Subcutaneous adipose tissue (tissue), 4 donors: ENCODE results near the gene CEP250. TPM values are rescaled to one million over a fixed set of nuclear protein-coding genes. Genes with fewer than 3 reads are reported as not detected.

ENCODE experiments used
- CTCF ChIP-seq: fragments of 450-650 bp; IDR thresholded peaks from one replicate; pipeline ENCODE4 v1.5.1; 2016; ENCODE audit warnings: low read depth, mild to moderate bottlenecking, control low read depth, antibody characterized with exemption, moderate library complexity
- small RNA-seq: library from RNA; depleted of rRNA; stranded (forward); fragments of <200 nt; gene quantifications from one replicate; pipeline ENCODE3, GENCODE V24; 2016
- total RNA-seq, 4 donors: library from RNA; depleted of rRNA; stranded (reverse); fragments of >200 nt; gene quantifications; one replicate each; pipeline ENCODE4 v1.1.0, GENCODE V29; 2016

The CEP250 gene
- total RNA-seq, 4 donors from 2014 or later = 6.8 to 31.6 (median 20.6) TPM

- no peak for TF ChIP-seq CTCF
These were observed 105.9 kb downstream of the CEP250 start for GRCh38 chr20:35561268-35561667.

GRCh38 chr20:35561671-35562070, 106.3 kb downstream of the CEP250 start:
- TF ChIP-seq CTCF = no peak

GRCh38 chr20:35562541-35563110, 107.2 kb downstream of the CEP250 start:
- no peak for TF ChIP-seq CTCF

- no peak for TF ChIP-seq CTCF
These were observed 108.4 kb downstream of the CEP250 start for GRCh38 chr20:35563834-35564233.

- no peak for TF ChIP-seq CTCF
These were observed 109.5 kb downstream of the CEP250 start for GRCh38 chr20:35564905-35565304.

- TF ChIP-seq CTCF = no peak
These were observed 113.2 kb downstream of the CEP250 start for GRCh38 chr20:35568645-35569044.

Small RNAs within 50 kb of the gene (small RNA-seq; reads per million reads assigned to genes)
- gene MIR1289-1 = not detected

Other genes starting within 250 kb of the CEP250 start
- 1 to 10 TPM in 1 of 4 donors, under 1 TPM in 2, not detected in 1; 0.17 to 1.3 (median 0.66) TPM for gene MMP24, start 228.9 kb upstream of the CEP250 start, total RNA-seq
- 10 to 100 TPM; 27.5 to 56.5 (median 31.6) TPM for gene MMP24OS, start 177.5 kb upstream of the CEP250 start, total RNA-seq
- gene EIF6, start 170.8 kb upstream of the CEP250 start, total RNA-seq = 10 to 100 TPM; 50.1 to 75.5 (median 67.9) TPM
- gene FAM83C, start 163.2 kb upstream of the CEP250 start, total RNA-seq = not detected
- gene UQCC1, start 43.6 kb upstream of the CEP250 start, total RNA-seq = 10 to 100 TPM; 23.6 to 38.2 (median 26.9) TPM
- 1 to 10 TPM in 1 of 4 donors, under 1 TPM in 3; 0.22 to 2.3 (median 0.66) TPM for gene GDF5, start 17.4 kb upstream of the CEP250 start, total RNA-seq
- not detected for gene C20orf173, start 74.1 kb downstream of the CEP250 start, total RNA-seq
- 100 to 1,000 TPM in 3 of 4 donors, 10 to 100 TPM in 1; 99.9 to 207 (median 181) TPM for gene ERGIC3, start 86.5 kb downstream of the CEP250 start, total RNA-seq
- gene SPAG4, start 160.2 kb downstream of the CEP250 start, total RNA-seq = 1 to 10 TPM in 3 of 4 donors, not detected in 1; 1.7 to 3.3 (median 2.4) TPM
- 100 to 1,000 TPM in 2 of 4 donors, 10 to 100 TPM in 2; 50.6 to 115 (median 87.1) TPM for gene CPNE1, start 209.3 kb downstream of the CEP250 start, total RNA-seq
- gene RBM12, start 209.3 kb downstream of the CEP250 start, total RNA-seq = 10 to 100 TPM; 22.8 to 35.4 (median 24.2) TPM
- gene NFS1, start 243.8 kb downstream of the CEP250 start, total RNA-seq = 10 to 100 TPM; 17.4 to 34.7 (median 24.3) TPM
- gene ROMO1, start 243.8 kb downstream of the CEP250 start, total RNA-seq = 100 to 1,000 TPM; 215 to 328 (median 269) TPM